A673 (cell line): ENCODE results near the gene PRR23E. TPM values are rescaled to one million over a fixed set of nuclear protein-coding genes. Genes with fewer than 3 reads are reported as not detected.

Experiments
- BruUV-seq: library from RNA; stranded (reverse); fragments of 400-500 nt; replicated peaks from 2 replicates; lab custom pipeline; 2021; lab: Mats Ljungman, UMichigan
- CTCF ChIA-PET: fragments of 300-600 bp; sonication (Branson Sonifier 250); formaldehyde crosslinking; loops from one replicate; lab custom pipeline; 2022; ENCODE audit warnings: antibody characterized with exemption; lab: Charles Lee
- POLR2A ChIA-PET: fragments of 300-600 bp; sonication (Branson Sonifier 250); formaldehyde crosslinking; loops from one replicate; lab custom pipeline; 2022; ENCODE audit warnings: antibody characterized with exemption; ENCODE audit not compliant: low non-redundant PET; lab: Charles Lee
- DNase-seq: peaks from one replicate; pipeline ENCODE4 v3.0.0-alpha.2; 2015; ENCODE audit warnings: low spot score
- H3K27ac ChIP-seq: fragments of 200-600 bp; sonication (generic); 2 replicates; pipeline ENCODE4 v1.5.1; 2016; ENCODE audit warnings: mixed run types, low read depth, mild to moderate bottlenecking, mixed read lengths, antibody characterized with exemption, low read length; ENCODE audit not compliant: poor library complexity, severe bottlenecking
- H3K27me3 ChIP-seq: fragments of 200-600 bp; sonication (generic); replicated peaks from 2 replicates; pipeline ENCODE4 v1.6.1; 2017; ENCODE audit warnings: mixed run types, low read depth, mild to moderate bottlenecking, mixed read lengths, antibody characterized with exemption, low read length; ENCODE audit not compliant: insufficient read depth, poor library complexity
- H3K36me3 ChIP-seq: fragments of 200-600 bp; sonication (generic); 2 replicates; pipeline ENCODE4 v1.6.1; 2016; ENCODE audit warnings: mixed run types, mild to moderate bottlenecking, mixed read lengths, antibody characterized with exemption, low read length; ENCODE audit not compliant: insufficient read depth, poor library complexity, severe bottlenecking
- H3K4me1 ChIP-seq: fragments of 200-600 bp; sonication (generic); 2 replicates; pipeline ENCODE4 v1.6.1; 2017; ENCODE audit warnings: mixed run types, mild to moderate bottlenecking, mixed read lengths, antibody characterized with exemption, low read length; ENCODE audit not compliant: insufficient read depth, poor library complexity, severe bottlenecking
- H3K4me3 ChIP-seq: fragments of 200-600 bp; sonication (generic); 2 replicates; pipeline ENCODE4 v1.5.1; 2016; ENCODE audit warnings: low read depth, mixed run types, mild to moderate bottlenecking, mixed read lengths, low read length; ENCODE audit not compliant: poor library complexity, severe bottlenecking
- H3K9me3 ChIP-seq: fragments of 200-600 bp; sonication (generic); 2 replicates; pipeline ENCODE4 v1.6.1; 2016; ENCODE audit warnings: mixed run types, low read depth, mild to moderate bottlenecking, mixed read lengths, antibody characterized with exemption, low read length; ENCODE audit not compliant: poor library complexity, severe bottlenecking
- EZH2 ChIP-seq: fragments of 200-600 bp; sonication (generic); IDR thresholded peaks from 2 replicates; pipeline ENCODE4 v1.6.1; 2017; ENCODE audit warnings: borderline replicate concordance, low read depth, mild to moderate bottlenecking, mixed read lengths, antibody characterized with exemption, low read length; ENCODE audit not compliant: poor library complexity, severe bottlenecking
- intact Hi-C: fragments of 100-400 bp; cut with micrococcal nuclease; formaldehyde crosslinking; loops from one replicate; pipeline ENCODE4 v1.10.0; 2022; ENCODE audit not compliant: unreplicated experiment
- total RNA-seq: library from RNA; stranded (reverse); gene quantifications from 2 replicates; pipeline ENCODE4 v1.2.3, GENCODE V29; 2021
- TF ChIP-seq, protein P1 (sequence below): fragments of 300-800, 200-600 bp; sonication (generic); conservative IDR thresholded peaks from 2 replicates; pipeline ENCODE4 v1.5.1; 2017; ENCODE audit warnings: low read depth, mild to moderate bottlenecking, antibody characterized with exemption, low read length, moderate library complexity, mixed read lengths

PRR23E gene
- total RNA-seq, 1 experiment from 2014 or later = not detected

DNA sequence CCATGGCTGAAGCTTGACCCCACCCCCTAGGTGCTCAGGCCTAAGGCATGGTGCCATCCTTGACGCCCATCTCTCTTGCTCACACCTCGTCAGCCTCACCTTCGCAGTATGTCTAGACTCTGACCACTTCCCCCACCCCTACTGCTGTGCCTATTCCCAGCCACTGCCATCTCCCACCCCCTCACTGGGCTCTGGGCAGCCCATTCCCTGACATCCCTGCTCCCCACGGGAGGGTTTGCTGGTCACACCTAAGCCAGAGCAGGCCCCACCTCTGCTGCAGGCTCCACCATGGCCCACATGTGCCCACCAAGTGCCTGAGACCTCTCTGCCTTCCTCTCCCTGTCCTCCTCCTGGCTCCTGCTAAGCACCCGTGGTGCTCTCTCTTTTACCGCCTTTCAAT is 47.7 kb upstream of the PRR23E start:
- CTCF ChIA-PET = no interaction called here
- H3K4me3 ChIP-seq = no peak overlapping the region
- no peaks in the 10 kb centered on the region for H3K9me3 ChIP-seq
- POLR2A ChIA-PET = no interaction called here
- TF ChIP-seq, protein P1, sequence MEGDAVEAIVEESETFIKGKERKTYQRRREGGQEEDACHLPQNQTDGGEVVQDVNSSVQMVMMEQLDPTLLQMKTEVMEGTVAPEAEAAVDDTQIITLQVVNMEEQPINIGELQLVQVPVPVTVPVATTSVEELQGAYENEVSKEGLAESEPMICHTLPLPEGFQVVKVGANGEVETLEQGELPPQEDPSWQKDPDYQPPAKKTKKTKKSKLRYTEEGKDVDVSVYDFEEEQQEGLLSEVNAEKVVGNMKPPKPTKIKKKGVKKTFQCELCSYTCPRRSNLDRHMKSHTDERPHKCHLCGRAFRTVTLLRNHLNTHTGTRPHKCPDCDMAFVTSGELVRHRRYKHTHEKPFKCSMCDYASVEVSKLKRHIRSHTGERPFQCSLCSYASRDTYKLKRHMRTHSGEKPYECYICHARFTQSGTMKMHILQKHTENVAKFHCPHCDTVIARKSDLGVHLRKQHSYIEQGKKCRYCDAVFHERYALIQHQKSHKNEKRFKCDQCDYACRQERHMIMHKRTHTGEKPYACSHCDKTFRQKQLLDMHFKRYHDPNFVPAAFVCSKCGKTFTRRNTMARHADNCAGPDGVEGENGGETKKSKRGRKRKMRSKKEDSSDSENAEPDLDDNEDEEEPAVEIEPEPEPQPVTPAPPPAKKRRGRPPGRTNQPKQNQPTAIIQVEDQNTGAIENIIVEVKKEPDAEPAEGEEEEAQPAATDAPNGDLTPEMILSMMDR = no peak
- no peak for TF ChIP-seq EZH2
- BruUV-seq = no TSS peak
- no peaks in the 10 kb centered on the region for H3K27me3 ChIP-seq
- H3K4me1 ChIP-seq = no peaks in the 10 kb centered on the region
- no peaks in the 10 kb centered on the region for H3K36me3 ChIP-seq
- intact Hi-C loops = no loop called here
- H3K27ac ChIP-seq = no peak overlapping the region
- no peak for DNase-seq

DNA sequence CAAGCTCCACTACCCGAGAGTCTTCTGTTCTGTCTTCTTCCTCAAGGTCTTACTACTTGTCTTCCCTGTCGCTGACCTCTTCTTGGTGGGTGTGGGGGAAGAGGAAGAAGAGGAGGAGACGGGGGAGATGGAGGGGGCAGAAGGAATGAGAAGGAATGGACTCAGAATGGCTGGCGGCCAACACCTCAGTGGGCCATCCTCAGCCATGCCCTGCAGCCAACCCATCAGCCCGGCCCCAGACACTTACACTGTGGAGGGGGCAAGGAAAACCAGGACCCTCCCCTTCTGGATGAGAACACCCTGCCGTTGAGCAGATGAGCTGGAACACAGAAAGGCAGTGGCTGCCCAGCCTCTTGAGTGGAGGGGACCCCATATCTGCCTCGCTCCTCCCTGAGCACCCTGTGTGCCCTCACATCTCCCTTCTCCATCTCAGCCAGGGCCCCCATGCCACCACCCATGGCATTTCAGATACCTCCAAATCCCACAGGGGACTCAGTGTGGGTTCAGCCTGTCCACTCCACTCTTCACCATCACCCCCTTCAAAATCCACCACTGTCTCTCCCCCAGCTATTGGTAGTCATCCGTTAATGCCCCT is 45.5 kb upstream of the PRR23E start:
- no peaks in the 10 kb centered on the region for H3K4me1 ChIP-seq
- no peaks in the 10 kb centered on the region for H3K27me3 ChIP-seq
- intact Hi-C loops = no loop called here
- no peak for DNase-seq
- H3K4me3 ChIP-seq = no peak overlapping the region
- no peak overlapping the region for H3K27ac ChIP-seq
- ChIA-PET POLR2A (no interaction called here), CTCF (no interaction called here)
- BruUV-seq = no TSS peak
- TF ChIP-seq EZH2 = no peak
- TF ChIP-seq, protein P1 = no peak
- no peaks in the 10 kb centered on the region for H3K9me3 ChIP-seq
- H3K36me3 ChIP-seq = no peaks in the 10 kb centered on the region

DNA sequence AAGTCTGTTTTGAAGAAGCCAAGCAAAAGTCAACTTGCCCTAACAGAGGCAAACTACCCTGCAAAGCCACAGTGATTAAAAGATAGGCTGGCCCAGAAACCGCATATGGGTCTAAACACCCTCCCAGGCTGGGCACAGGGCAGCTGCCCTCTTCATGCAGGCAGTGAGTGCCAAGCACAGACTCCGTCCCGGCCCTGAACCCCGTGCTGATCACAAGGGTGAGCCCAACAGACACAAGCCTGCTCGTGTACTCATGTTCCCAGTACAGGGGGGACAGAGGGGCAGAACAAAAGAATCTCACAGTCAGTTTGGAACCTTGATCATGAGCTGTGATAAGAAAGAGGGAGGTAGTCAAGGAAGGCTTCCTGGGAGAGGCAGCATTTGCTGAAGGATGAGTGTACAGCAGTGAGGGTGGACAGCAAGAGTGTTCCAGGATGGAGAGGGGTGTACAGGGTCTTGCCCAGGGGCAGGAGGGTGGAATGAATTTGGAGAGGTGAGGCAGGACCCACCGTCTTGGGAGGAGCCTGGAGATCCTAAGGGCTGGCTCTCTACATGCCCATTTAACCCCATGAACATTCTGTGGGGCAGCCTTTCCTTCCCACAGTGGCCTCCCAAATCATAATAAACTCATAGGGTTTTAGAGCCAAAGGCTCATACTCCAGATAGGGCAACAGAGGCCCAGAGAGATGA is 43.2 kb upstream of the PRR23E start:
- intact Hi-C loops = no loop called here
- no peak overlapping the region for H3K4me3 ChIP-seq
- TF ChIP-seq, protein P1 = no peak
- no peak for TF ChIP-seq EZH2
- DNase-seq = no peak
- no peaks in the 10 kb centered on the region for H3K36me3 ChIP-seq
- no TSS peak for BruUV-seq
- ChIA-PET POLR2A (no interaction called here), CTCF (no interaction called here)
- no peaks in the 10 kb centered on the region for H3K4me1 ChIP-seq
- H3K27ac ChIP-seq = no peak overlapping the region
- H3K9me3 ChIP-seq = no peaks in the 10 kb centered on the region
- no peaks in the 10 kb centered on the region for H3K27me3 ChIP-seq
